Tibial nerve (tissue), 4 donors: ENCODE data around the gene PARD6A. TPM values are rescaled to one million over a fixed set of nuclear protein-coding genes. Genes with fewer than 3 reads are reported as not detected.
A peak's percentile ranks its signal among the peaks of the same experiment; 100 is the strongest.

Experiments used
- DNase-seq, 2 donors: peaks; one replicate each; pipeline ENCODE4 v3.0.0-alpha.2; 2019; ENCODE audit warnings: low spot score in 2 of 2
- H3K27ac ChIP-seq, 4 donors: fragments of 200-600 bp; sonication (generic) in 3 of 4; one replicate each; pipeline ENCODE4 v1.5.1; 2017 to 2019; ENCODE audit warnings: mild to moderate bottlenecking in 1 of 4
- H3K27me3 ChIP-seq, 2 donors: fragments of 200-600 bp; sonication (generic) in 1 of 2; one replicate each; pipeline versions ENCODE4 v1.5.1 to v1.6.0; 2017 to 2019
- H3K36me3 ChIP-seq, 3 donors: fragments of 200-600 bp; sonication (generic); one replicate each; pipeline ENCODE4 v1.5.1; 2018 to 2019
- H3K4me1 ChIP-seq, 4 donors: fragments of 200-600 bp; sonication (generic) in 3 of 4; one replicate each; pipeline ENCODE4 v1.5.1; 2017 to 2019
- H3K4me3 ChIP-seq, 4 donors: fragments of 200-600 bp; sonication (generic) in 3 of 4; one replicate each; pipeline ENCODE4 v1.5.1; 2017 to 2019; ENCODE audit warnings: mild to moderate bottlenecking in 1 of 4, moderate library complexity in 1 of 4
- H3K9me3 ChIP-seq, 4 donors: fragments of 200-600 bp; sonication (generic) in 3 of 4; one replicate each; pipeline ENCODE4 v1.5.1; 2017 to 2019
- CTCF ChIP-seq, 5 experiments: fragments of 200-600 bp in 3 of 5; fragments of 450-650 bp in 2 of 5; sonication (generic) in 3 of 5; IDR thresholded peaks; one replicate each; pipeline ENCODE4 v1.5.1; 2016 to 2019; ENCODE audit warnings: antibody characterized with exemption in 5 of 5, mild to moderate bottlenecking in 3 of 5, moderate library complexity in 2 of 5
- EP300 ChIP-seq, 2 donors: sonication (generic); formaldehyde crosslinking; IDR thresholded peaks; one replicate each; pipeline ENCODE4 v1.6.1; 2017; ENCODE audit warnings: antibody characterized with exemption in 2 of 2, mild to moderate bottlenecking in 1 of 2
- POLR2A ChIP-seq, 2 donors: fragments of 450-650 bp; IDR thresholded peaks; one replicate each; pipeline ENCODE4 v1.6.1; 2017; ENCODE audit warnings: antibody characterized with exemption in 2 of 2, mild to moderate bottlenecking in 2 of 2, moderate library complexity in 2 of 2
- WGBS, 2 donors: methylation state at CpG; one replicate each; pipeline ENCODE4 v1.1.5; 2018; 5-methylcytosine and 5-hydroxymethylcytosine counted together
- total RNA-seq, 4 donors: library from RNA; depleted of rRNA; stranded (reverse); fragments of >200 nt; gene quantifications; one replicate each; pipeline ENCODE4 v1.1.0, GENCODE V29; 2016

PARD6A gene
- total RNA-seq, 4 donors from 2014 or later = 3.7 to 16.2 (median 9.9) TPM

- Histone ChIP-seq H3K4me3 (no peak overlapping the region), H3K27me3 (no peaks in the 10 kb centered on the region), H3K4me1 (peaks cover 0 to 51% (median 33%) of the 10 kb centered on the region in 4 donors), H3K36me3 (peaks cover 0 to 14% (median 0%) of the 10 kb centered on the region in 3 donors), H3K9me3 (no peaks in the 10 kb centered on the region), H3K27ac (peak overlapping the region in 2 of 4 donors; percentile 90 to 95)
- 80 to 86% methylated on average over 4 to 6 of the region's 6 CpGs for WGBS, 2 donors
- DNase-seq = no peak
- TF ChIP-seq CTCF (IDR thresholded peaks at IDR 0.05) (peak in 1 of 5 experiments; percentile 25), POLR2A (IDR thresholded peaks at IDR 0.05) (no peak), EP300 (IDR thresholded peaks at IDR 0.05) (no peak)
These were observed 7.9 kb downstream of the PARD6A start for GRCh38 chr16:67668495-67669157.

GRCh38 chr16:67669499-67670101 lies 8.8 kb downstream of the PARD6A start:
- Histone ChIP-seq H3K27me3 (no peaks in the 10 kb centered on the region), H3K4me3 (no peak overlapping the region), H3K27ac (no peak overlapping the region), H3K4me1 (peaks cover 0 to 57% (median 41%) of the 10 kb centered on the region in 4 donors), H3K36me3 (peaks cover 0 to 6% (median 0%) of the 10 kb centered on the region in 3 donors), H3K9me3 (no peaks in the 10 kb centered on the region)
- WGBS, 2 donors = 84 to 88% methylated on average over 10 of the region's 10 CpGs
- TF ChIP-seq POLR2A (IDR thresholded peaks at IDR 0.05) = no peak
- TF ChIP-seq CTCF (IDR thresholded peaks at IDR 0.05) = no peak
- TF ChIP-seq EP300 (IDR thresholded peaks at IDR 0.05) = no peak
- DNase-seq = no peak

- WGBS, 2 donors = 40 to 55% methylated on average over 4 of the region's 4 CpGs
These were observed 11.5 kb downstream of the PARD6A start for GRCh38 chr16:67672306-67672705.

GRCh38 chr16:67672739-67673662 lies 12.2 kb downstream of the PARD6A start:
- 45 to 48% methylated on average over 8 to 13 of the region's 13 CpGs for WGBS, 2 donors
- Histone ChIP-seq H3K9me3 (no peaks in the 10 kb centered on the region), H3K4me1 (peaks cover 0 to 47% (median 19%) of the 10 kb centered on the region in 4 donors), H3K36me3 (peaks cover 0 to 10% (median 0%) of the 10 kb centered on the region in 3 donors), H3K27ac (peak overlapping the region; percentile 56 to 91 (median 76)), H3K27me3 (no peaks in the 10 kb centered on the region), H3K4me3 (no peak overlapping the region)
- peak in 1 of 2 donors; percentile 59 for DNase-seq
- TF ChIP-seq POLR2A (IDR thresholded peaks at IDR 0.05) (no peak), EP300 (IDR thresholded peaks at IDR 0.05) (no peak), CTCF (IDR thresholded peaks at IDR 0.05) (peak; percentile 48 to 70 (median 63))

More at GRCh38 chr16:67672306-67672705, 11.5 kb downstream of the PARD6A start:
- H3K36me3 ChIP-seq = peaks cover 0 to 4% (median 0%) of the 10 kb centered on the region in 3 donors
- peak overlapping the region in 1 of 4 donors; percentile 83 for H3K27ac ChIP-seq
- no peak for TF ChIP-seq CTCF (IDR thresholded peaks at IDR 0.05)
- TF ChIP-seq EP300 (IDR thresholded peaks at IDR 0.05) = no peak
- TF ChIP-seq POLR2A (IDR thresholded peaks at IDR 0.05) = no peak
- DNase-seq = no peak
- no peaks in the 10 kb centered on the region for H3K9me3 ChIP-seq
- peaks cover 0 to 54% (median 26%) of the 10 kb centered on the region in 4 donors for H3K4me1 ChIP-seq
- no peaks in the 10 kb centered on the region for H3K27me3 ChIP-seq
- H3K4me3 ChIP-seq = no peak overlapping the region
